Fibroblast of lung (primary cell): ENCODE results near the gene PTPRE.

Source experiments
- EZH2 ChIP-seq: IDR thresholded peaks from 2 replicates; pipeline ENCODE4 v1.5.1; 2012; ENCODE audit warnings: low read length, control low read depth, mild to moderate bottlenecking; ENCODE audit errors: missing control alignments
- TF ChIP-seq, protein P1 (sequence below), 2 donors: IDR thresholded peaks in 1 of 2; conservative IDR thresholded peaks in 1 of 2; 1 replicate in 1 of 2; 2 replicates in 1 of 2; pipeline ENCODE4 v1.5.1; 2011 to 2012; ENCODE audit warnings: low read length in 2 of 2, control low read depth in 1 of 2, inconsistent platforms in 1 of 2, low read depth in 1 of 2, mild to moderate bottlenecking in 1 of 2

DNA sequence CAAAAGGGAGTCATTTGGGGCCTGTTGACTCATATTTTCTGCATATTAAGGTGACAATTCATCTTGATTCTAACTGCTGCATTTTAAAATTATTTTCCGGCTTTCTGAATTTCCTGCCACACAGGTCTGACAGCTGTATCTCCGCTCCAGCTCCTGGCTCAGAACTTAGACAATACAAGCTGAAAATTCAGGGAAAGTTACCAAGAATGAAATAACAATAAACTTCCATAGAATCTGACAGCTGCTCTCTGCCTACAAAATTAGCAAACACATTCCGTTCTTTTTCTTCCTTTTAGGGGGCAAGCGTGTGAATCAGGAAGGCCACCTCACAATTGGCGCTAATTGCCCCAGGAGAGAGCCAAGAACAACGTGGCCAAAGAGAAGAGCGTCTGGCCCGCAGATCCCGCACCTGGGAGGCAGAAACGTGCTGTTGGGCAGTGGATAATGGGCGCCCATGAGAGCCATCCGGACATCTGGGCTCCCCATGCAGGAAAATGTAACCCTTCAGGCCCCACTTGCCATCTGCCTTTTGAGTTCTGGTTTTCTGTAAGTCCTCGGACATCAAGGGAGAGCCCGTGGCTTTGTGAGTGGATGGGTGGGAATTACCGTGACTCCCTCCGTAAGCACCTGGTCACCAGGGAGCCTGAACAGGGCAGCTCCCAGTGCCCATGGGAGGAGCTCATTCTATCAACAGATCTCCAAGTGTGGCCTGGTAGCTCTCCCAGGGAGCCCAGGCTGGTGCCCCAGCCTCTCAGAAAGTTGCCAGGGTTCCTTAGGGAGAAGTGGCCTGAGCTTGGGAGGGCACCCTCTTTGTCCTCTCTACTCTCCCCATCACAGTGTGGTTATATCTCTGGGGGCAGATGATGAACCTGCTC lies 19.1 kb upstream of the PTPRE start:
- TF ChIP-seq, protein P1, sequence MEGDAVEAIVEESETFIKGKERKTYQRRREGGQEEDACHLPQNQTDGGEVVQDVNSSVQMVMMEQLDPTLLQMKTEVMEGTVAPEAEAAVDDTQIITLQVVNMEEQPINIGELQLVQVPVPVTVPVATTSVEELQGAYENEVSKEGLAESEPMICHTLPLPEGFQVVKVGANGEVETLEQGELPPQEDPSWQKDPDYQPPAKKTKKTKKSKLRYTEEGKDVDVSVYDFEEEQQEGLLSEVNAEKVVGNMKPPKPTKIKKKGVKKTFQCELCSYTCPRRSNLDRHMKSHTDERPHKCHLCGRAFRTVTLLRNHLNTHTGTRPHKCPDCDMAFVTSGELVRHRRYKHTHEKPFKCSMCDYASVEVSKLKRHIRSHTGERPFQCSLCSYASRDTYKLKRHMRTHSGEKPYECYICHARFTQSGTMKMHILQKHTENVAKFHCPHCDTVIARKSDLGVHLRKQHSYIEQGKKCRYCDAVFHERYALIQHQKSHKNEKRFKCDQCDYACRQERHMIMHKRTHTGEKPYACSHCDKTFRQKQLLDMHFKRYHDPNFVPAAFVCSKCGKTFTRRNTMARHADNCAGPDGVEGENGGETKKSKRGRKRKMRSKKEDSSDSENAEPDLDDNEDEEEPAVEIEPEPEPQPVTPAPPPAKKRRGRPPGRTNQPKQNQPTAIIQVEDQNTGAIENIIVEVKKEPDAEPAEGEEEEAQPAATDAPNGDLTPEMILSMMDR (conservative IDR thresholded peaks at IDR 0.05 in 1 of 2, IDR thresholded peaks at IDR 0.05 in 1 of 2; ENCODE audit: low read depth in 1 of 2, low read length in 2 of 2): no peak
- TF ChIP-seq EZH2: no peak
